Right atrium auricular region (tissue), 2 donors: ENCODE results near the gene GGN. TPM values are rescaled to one million over a fixed set of nuclear protein-coding genes. Genes with fewer than 3 reads are reported as not detected.
"Not testable (repeated sequence)": the region's sequence is repeated elsewhere in the genome, so short reads cannot be mapped to it uniquely, and the experiment has no call there.

Experiments used
- DNase-seq: peaks from one replicate; pipeline ENCODE4 v3.0.0-alpha.2; 2019; ENCODE audit warnings: low spot score
- H3K27ac ChIP-seq, 2 donors: fragments of 200-600 bp; sonication (generic); 1 replicate in 1 of 2; 2 replicates in 1 of 2; pipeline ENCODE4 v1.5.1; 2016 to 2019
- H3K27me3 ChIP-seq, 2 donors: fragments of 200-600 bp; sonication (generic); one replicate each; pipeline versions ENCODE4 v1.5.1 to v1.6.0; 2017 to 2019
- H3K36me3 ChIP-seq: fragments of 200-600 bp; sonication (generic); one replicate; pipeline ENCODE4 v1.5.1; 2016
- H3K4me1 ChIP-seq, 2 donors: fragments of 200-600 bp; sonication (generic); one replicate each; pipeline versions ENCODE4 v1.5.1 to v1.6.0; 2017 to 2019
- H3K4me3 ChIP-seq, 2 donors: fragments of 200-600 bp; sonication (generic); 1 replicate in 1 of 2; 2 replicates in 1 of 2; pipeline ENCODE4 v1.5.1; 2017 to 2019; ENCODE audit warnings: mild to moderate bottlenecking in 1 of 2, moderate library complexity in 1 of 2
- H3K9me3 ChIP-seq, 2 donors: fragments of 200-600 bp; sonication (generic); one replicate each; pipeline ENCODE4 v1.5.1; 2019
- total RNA-seq, 2 donors: library from RNA; depleted of rRNA; stranded (reverse); fragments of >200 nt; gene quantifications; one replicate each; pipeline ENCODE4 v1.1.0, GENCODE V29; 2016
- TF ChIP-seq, protein P1 (sequence below), 2 donors: fragments of 200-600 bp; sonication (generic); IDR thresholded peaks; one replicate each; pipeline ENCODE4 v1.5.1; 2019; ENCODE audit warnings: antibody characterized with exemption in 2 of 2

GGN gene
- total RNA-seq, 2 donors from 2014 or later: 0.37 to 1.3 TPM

- TF ChIP-seq, protein P1, sequence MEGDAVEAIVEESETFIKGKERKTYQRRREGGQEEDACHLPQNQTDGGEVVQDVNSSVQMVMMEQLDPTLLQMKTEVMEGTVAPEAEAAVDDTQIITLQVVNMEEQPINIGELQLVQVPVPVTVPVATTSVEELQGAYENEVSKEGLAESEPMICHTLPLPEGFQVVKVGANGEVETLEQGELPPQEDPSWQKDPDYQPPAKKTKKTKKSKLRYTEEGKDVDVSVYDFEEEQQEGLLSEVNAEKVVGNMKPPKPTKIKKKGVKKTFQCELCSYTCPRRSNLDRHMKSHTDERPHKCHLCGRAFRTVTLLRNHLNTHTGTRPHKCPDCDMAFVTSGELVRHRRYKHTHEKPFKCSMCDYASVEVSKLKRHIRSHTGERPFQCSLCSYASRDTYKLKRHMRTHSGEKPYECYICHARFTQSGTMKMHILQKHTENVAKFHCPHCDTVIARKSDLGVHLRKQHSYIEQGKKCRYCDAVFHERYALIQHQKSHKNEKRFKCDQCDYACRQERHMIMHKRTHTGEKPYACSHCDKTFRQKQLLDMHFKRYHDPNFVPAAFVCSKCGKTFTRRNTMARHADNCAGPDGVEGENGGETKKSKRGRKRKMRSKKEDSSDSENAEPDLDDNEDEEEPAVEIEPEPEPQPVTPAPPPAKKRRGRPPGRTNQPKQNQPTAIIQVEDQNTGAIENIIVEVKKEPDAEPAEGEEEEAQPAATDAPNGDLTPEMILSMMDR (IDR thresholded peaks at IDR 0.05): no peak
- peaks cover 0 to 4% of the 10 kb centered on the region in 2 donors for H3K27me3 ChIP-seq
- no peaks in the 10 kb centered on the region for H3K36me3 ChIP-seq
- no peak overlapping the region for H3K27ac ChIP-seq
- DNase-seq: no peak
- H3K4me3 ChIP-seq: no peak overlapping the region
- H3K4me1 ChIP-seq: peaks cover 0 to 8% of the 10 kb centered on the region in 2 donors
- H3K9me3 ChIP-seq: no peaks in the 10 kb centered on the region
Observed at GRCh38 chr19:38429811-38430156, 42.0 kb upstream of the GGN start.

GRCh38 chr19:38429055-38429810 is 41.4 kb upstream of the GGN start:
- no peaks in the 10 kb centered on the region for H3K9me3 ChIP-seq
- no peaks in the 10 kb centered on the region for H3K27me3 ChIP-seq
- TF ChIP-seq, protein P1 (IDR thresholded peaks at IDR 0.05): no peak
- H3K36me3 ChIP-seq: no peaks in the 10 kb centered on the region
- no peak overlapping the region for H3K4me3 ChIP-seq
- no peak overlapping the region for H3K27ac ChIP-seq
- DNase-seq: no peak
- peaks cover 0 to 8% of the 10 kb centered on the region in 2 donors for H3K4me1 ChIP-seq

DNA sequence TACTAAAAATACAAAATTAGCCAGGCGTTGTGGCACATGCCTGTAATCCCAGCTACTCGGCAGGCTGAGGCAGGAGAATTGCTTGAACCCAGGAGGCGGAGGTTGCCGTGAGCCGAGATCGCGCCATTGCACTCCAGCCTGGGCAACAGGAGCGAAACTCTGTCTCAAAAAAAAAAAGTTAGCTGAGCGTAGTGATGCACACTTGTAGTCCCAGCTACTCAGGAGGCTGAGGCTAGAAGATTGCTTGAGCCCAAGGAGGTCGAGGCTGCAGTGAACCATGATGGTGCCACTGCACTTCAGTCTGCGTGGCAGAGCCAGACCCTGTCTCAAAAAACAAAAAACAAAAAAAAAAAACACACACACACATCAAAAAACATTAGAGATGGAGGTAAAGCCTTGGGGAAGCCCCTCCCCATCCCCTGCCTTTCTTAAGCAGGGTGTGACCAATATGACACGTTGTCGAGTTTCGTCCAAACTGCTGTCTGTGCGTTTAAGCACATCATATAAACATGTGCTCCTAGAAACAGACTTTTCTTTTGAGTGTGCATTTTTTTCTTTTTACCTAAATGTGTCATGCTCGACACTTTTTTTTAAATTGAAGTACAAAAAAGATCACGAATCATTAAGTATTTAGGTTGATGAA is 39.3 kb upstream of the GGN start:
- not testable (repeated sequence) for H3K9me3 ChIP-seq, H3K27ac ChIP-seq, DNase-seq, H3K27me3 ChIP-seq, H3K4me3 ChIP-seq, H3K4me1 ChIP-seq, H3K36me3 ChIP-seq

DNA sequence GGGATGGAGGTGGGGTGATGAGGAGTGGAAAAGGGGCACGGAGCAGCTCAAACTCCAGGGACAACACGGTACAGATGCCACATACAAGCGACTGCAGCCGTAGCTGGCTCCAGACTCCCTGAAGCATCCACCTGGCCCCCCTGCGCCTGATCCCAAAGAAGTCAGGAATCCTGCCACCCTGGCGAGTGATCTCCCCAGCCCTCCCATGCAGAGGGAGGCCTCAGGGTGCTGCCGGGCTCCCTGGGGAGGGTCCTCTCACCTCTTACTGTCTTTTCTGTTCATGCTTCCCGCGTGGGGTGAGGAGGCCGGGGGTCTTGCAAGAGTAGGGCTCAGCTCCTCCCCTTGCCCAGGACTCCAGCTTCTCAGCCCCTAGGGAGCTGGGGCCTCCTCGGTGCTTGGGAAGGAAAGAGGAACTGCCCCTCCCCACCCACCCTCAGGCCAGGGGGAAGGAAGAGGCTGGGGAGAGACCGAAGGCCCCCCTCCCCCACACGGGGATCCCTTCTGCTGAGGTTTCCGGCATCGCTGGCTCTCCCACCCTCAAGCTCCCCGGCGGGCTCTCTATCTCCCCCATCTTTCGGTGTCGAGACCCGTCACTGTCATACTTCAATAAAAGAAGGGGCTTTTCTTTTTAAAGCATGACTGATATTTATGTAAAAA is 38.1 kb upstream of the GGN start, which contains the start of gene RASGRP4:
RASGRP4 (minus strand) TSS at position 410 of the 657 bp plus-strand sequence; CDS start at position 282, 128 bp downstream.
- H3K27me3 ChIP-seq: no peaks in the 10 kb centered on the region
- H3K4me3 ChIP-seq: peak within 1 kb of the TSS in 1 of 2 donors; percentile 23
- DNase-seq: no peak
- no peaks in the 10 kb centered on the region for H3K36me3 ChIP-seq
- H3K27ac ChIP-seq: no peak within 1 kb of the TSS
- TF ChIP-seq, protein P1 (IDR thresholded peaks at IDR 0.05): no peak
- no peaks in the 10 kb centered on the region for H3K9me3 ChIP-seq
- H3K4me1 ChIP-seq: no peaks in the 10 kb centered on the region

DNA sequence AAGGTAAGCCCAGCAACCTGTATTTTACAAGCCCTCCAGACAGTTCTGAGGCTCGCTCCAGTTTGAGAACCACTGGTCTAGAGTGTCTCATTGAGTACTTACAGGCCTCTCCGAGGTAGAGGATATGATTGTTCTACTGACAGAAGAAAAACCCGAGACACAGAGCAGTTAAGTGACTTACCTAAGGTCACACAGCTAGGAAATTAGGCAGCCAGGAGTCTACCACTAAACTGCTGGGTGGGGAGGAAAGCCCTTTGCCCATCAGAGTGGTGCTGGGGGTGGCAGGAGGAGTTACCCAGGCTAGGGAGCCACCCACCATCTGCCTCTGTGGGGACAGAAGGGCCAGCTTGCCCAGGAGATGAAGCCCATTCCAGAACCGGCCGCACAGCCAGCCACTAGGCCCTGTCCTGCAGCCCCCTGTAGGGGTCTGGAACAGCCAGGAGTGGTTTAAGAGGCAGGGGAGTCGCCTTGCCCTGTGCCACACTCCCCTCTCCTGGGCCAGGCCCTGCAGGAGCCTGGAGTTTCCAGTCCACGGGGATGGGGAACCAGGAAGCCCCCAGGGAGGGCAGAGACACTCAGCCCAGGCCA is 37.5 kb upstream of the GGN start:
- TF ChIP-seq, protein P1 (IDR thresholded peaks at IDR 0.05): no peak
- Histone ChIP-seq H3K27me3 (no peaks in the 10 kb centered on the region), H3K4me3 (peak overlapping the region in 1 of 2 donors; percentile 23), H3K4me1 (no peaks in the 10 kb centered on the region), H3K27ac (no peak overlapping the region), H3K9me3 (no peaks in the 10 kb centered on the region), H3K36me3 (no peaks in the 10 kb centered on the region)
- DNase-seq: no peak

GRCh38 chr19:38424272-38424671 is 36.4 kb upstream of the GGN start:
- no peaks in the 10 kb centered on the region for H3K27me3 ChIP-seq
- H3K4me3 ChIP-seq: no peak overlapping the region
- no peaks in the 10 kb centered on the region for H3K9me3 ChIP-seq
- DNase-seq: no peak
- H3K36me3 ChIP-seq: no peaks in the 10 kb centered on the region
- TF ChIP-seq, protein P1 (IDR thresholded peaks at IDR 0.05): no peak
- no peak overlapping the region for H3K27ac ChIP-seq
- no peaks in the 10 kb centered on the region for H3K4me1 ChIP-seq
